ENCODE data around the gene TMEM80. TPM values are rescaled to one million over a fixed set of nuclear protein-coding genes. Genes with fewer than 3 reads are reported as not detected.

TMEM80 gene
- total and polyA plus RNA-seq, 2 experiments from 2014 or later, result 12.8 to 25.4 TPM

DNA sequence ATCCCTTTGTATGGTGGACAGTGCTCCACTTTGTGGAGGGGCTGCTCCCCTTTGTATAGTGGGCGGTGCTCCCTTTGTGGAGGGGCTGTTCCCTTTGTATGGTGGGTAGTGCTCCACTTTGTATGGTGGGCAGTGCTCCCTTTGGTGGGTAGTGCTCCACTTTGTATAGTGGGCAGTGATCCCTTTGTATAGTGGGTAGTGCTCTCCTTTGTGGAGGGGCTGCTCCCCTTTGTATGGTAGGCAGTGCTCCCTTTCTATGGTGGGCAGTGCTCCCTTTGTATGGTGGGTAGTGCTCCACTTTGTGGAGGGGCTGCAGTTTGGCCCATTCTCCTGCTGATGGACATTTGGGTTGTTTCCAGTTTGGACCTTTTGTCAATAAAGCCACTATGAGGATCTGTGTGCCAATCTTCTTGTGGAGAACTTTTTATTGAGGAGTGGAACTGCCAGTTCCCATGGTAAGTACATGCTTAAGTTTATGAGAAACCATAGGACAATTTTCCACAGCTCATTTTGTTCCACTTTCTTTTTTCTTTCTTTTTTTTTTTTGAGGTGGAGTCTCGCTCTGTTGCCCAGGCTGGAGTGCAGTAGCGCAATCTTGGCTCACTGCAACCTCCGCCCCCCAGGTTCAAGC is 47.1 kb downstream of the TMEM80 start (continued):
- TF ChIP-seq, protein P1, sequence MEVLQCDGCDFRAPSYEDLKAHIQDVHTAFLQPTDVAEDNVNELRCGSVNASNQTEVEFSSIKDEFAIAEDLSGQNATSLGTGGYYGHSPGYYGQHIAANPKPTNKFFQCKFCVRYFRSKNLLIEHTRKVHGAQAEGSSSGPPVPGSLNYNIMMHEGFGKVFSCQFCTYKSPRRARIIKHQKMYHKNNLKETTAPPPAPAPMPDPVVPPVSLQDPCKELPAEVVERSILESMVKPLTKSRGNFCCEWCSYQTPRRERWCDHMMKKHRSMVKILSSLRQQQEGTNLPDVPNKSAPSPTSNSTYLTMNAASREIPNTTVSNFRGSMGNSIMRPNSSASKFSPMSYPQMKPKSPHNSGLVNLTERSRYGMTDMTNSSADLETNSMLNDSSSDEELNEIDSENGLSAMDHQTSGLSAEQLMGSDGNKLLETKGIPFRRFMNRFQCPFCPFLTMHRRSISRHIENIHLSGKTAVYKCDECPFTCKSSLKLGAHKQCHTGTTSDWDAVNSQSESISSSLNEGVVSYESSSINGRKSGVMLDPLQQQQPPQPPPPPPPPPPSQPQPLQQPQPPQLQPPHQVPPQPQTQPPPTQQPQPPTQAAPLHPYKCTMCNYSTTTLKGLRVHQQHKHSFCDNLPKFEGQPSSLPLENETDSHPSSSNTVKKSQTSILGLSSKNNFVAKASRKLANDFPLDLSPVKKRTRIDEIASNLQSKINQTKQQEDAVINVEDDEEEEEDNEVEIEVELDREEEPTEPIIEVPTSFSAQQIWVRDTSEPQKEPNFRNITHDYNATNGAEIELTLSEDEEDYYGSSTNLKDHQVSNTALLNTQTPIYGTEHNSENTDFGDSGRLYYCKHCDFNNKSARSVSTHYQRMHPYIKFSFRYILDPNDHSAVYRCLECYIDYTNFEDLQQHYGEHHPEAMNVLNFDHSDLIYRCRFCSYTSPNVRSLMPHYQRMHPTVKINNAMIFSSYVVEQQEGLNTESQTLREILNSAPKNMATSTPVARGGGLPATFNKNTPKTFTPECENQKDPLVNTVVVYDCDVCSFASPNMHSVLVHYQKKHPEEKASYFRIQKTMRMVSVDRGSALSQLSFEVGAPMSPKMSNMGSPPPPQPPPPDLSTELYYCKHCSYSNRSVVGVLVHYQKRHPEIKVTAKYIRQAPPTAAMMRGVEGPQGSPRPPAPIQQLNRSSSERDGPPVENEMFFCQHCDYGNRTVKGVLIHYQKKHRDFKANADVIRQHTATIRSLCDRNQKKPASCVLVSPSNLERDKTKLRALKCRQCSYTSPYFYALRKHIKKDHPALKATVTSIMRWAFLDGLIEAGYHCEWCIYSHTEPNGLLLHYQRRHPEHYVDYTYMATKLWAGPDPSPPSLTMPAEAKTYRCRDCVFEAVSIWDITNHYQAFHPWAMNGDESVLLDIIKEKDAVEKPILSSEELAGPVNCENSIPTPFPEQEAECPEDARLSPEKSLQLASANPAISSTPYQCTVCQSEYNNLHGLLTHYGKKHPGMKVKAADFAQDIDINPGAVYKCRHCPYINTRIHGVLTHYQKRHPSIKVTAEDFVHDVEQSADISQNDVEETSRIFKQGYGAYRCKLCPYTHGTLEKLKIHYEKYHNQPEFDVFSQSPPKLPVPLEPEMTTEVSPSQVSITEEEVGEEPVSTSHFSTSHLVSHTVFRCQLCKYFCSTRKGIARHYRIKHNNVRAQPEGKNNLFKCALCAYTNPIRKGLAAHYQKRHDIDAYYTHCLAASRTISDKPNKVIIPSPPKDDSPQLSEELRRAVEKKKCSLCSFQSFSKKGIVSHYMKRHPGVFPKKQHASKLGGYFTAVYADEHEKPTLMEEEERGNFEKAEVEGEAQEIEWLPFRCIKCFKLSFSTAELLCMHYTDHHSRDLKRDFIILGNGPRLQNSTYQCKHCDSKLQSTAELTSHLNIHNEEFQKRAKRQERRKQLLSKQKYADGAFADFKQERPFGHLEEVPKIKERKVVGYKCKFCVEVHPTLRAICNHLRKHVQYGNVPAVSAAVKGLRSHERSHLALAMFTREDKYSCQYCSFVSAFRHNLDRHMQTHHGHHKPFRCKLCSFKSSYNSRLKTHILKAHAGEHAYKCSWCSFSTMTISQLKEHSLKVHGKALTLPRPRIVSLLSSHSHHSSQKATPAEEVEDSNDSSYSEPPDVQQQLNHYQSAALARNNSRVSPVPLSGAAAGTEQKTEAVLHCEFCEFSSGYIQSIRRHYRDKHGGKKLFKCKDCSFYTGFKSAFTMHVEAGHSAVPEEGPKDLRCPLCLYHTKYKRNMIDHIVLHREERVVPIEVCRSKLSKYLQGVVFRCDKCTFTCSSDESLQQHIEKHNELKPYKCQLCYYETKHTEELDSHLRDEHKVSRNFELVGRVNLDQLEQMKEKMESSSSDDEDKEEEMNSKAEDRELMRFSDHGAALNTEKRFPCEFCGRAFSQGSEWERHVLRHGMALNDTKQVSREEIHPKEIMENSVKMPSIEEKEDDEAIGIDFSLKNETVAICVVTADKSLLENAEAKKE (CRISPR knock-in tag; IDR thresholded peaks at IDR 0.05), result no peak
- no peak for TF ChIP-seq EZH2 (IDR thresholded peaks at IDR 0.05; ENCODE audit: low read depth, unreplicated experiment)
- no peak for TF ChIP-seq JUNB (IDR thresholded peaks at IDR 0.05; ENCODE audit: unreplicated experiment)

DNA sequence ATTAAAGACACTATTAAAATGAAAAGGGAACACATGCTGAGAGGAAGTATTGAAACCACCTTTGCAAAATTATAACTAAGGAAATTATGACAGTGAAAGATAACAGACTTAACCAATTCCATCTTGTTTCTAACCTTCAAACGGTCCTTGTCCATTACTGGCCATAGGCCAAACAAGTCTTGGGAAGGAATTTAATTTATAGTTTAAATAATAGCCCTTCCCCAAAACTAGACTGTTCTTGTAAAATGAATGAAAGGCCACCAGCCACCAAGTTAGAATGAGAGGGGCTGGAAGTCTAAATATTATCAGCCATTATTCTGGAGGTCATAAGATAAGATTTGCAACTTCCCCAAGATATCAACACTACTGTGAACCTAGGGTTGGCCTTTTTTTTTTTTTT is 49.8 kb downstream of the TMEM80 start:
- Histone ChIP-seq H4K20me1 (replicated peaks; ENCODE audit: insufficient read depth) (peaks cover 15% of the 10 kb centered on the region), H2AFZ (no peak overlapping the region), H3K36me3 (ENCODE audit: insufficient read depth) (no peaks in the 10 kb centered on the region; the same call in 1 of the 2 replicates), H3K9me2 (ENCODE audit: insufficient read depth) (no peaks in the 10 kb centered on the region; the same call in 1 of the 2 replicates), H3K27me3 (ENCODE audit: insufficient read depth) (no peaks in the 10 kb centered on the region), H3K27ac (ENCODE audit: low read depth) (peak overlapping the region; percentile 95), H3K79me2 (replicated peaks; ENCODE audit: insufficient read depth) (peaks cover 31% of the 10 kb centered on the region), H3F3A (replicated peaks; ENCODE audit: low read depth) (peaks cover 14% of the 10 kb centered on the region), H3K4me2 (peak overlapping the region; percentile 97; the same call in 1 of the 2 replicates), H3K4me3 (no peak overlapping the region), H3K4me1 (ENCODE audit: insufficient read depth) (peaks cover 34% of the 10 kb centered on the region)
- Mint-ChIP-seq H3K27ac (no peak overlapping the region), H3K4me1 (peaks cover 27% of the 10 kb centered on the region), H3K9me3 (peaks cover 18% of the 10 kb centered on the region; the same call in 2 of the 3 replicates), H3K4me3 (peak overlapping the region; percentile 36; the same call in 1 of the 3 replicates), H3K27me3 (ENCODE audit: insufficient read depth, low read depth, poor library complexity) (peaks cover 25% of the 10 kb centered on the region), H3K36me3 (ENCODE audit: low read depth) (peaks cover 14% of the 10 kb centered on the region)
- TF ChIP-seq CTCF (conservative IDR thresholded peaks at IDR 0.05; ENCODE audit: low read depth in 2 of 2), result no peak
- TF ChIP-seq, protein P2, sequence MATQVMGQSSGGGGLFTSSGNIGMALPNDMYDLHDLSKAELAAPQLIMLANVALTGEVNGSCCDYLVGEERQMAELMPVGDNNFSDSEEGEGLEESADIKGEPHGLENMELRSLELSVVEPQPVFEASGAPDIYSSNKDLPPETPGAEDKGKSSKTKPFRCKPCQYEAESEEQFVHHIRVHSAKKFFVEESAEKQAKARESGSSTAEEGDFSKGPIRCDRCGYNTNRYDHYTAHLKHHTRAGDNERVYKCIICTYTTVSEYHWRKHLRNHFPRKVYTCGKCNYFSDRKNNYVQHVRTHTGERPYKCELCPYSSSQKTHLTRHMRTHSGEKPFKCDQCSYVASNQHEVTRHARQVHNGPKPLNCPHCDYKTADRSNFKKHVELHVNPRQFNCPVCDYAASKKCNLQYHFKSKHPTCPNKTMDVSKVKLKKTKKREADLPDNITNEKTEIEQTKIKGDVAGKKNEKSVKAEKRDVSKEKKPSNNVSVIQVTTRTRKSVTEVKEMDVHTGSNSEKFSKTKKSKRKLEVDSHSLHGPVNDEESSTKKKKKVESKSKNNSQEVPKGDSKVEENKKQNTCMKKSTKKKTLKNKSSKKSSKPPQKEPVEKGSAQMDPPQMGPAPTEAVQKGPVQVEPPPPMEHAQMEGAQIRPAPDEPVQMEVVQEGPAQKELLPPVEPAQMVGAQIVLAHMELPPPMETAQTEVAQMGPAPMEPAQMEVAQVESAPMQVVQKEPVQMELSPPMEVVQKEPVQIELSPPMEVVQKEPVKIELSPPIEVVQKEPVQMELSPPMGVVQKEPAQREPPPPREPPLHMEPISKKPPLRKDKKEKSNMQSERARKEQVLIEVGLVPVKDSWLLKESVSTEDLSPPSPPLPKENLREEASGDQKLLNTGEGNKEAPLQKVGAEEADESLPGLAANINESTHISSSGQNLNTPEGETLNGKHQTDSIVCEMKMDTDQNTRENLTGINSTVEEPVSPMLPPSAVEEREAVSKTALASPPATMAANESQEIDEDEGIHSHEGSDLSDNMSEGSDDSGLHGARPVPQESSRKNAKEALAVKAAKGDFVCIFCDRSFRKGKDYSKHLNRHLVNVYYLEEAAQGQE (IDR thresholded peaks at IDR 0.05; ENCODE audit: unreplicated experiment), result no peak
- TF ChIP-seq JUNB (IDR thresholded peaks at IDR 0.05; ENCODE audit: unreplicated experiment), result no peak
- ATAC-seq (no peak), DNase-seq (ENCODE audit: low spot score) (no peak)
